GM18873 (cell line): Measurements from ENCODE around the gene CCDC137.

Source experiments
- ATAC-seq: cut with Tn5 transposase; IDR thresholded peaks from one replicate; pipeline ENCODE4 v1.9.1; 2021; ENCODE audit warnings: mild to moderate bottlenecking, moderate library complexity, moderate number of reproducible peaks; ENCODE audit not compliant: unreplicated experiment, low FRiP score

CCDC137 gene

GRCh38 chr17:81681672-81682071 is 15.1 kb downstream of the CCDC137 start:
- ATAC-seq = no peak

DNA sequence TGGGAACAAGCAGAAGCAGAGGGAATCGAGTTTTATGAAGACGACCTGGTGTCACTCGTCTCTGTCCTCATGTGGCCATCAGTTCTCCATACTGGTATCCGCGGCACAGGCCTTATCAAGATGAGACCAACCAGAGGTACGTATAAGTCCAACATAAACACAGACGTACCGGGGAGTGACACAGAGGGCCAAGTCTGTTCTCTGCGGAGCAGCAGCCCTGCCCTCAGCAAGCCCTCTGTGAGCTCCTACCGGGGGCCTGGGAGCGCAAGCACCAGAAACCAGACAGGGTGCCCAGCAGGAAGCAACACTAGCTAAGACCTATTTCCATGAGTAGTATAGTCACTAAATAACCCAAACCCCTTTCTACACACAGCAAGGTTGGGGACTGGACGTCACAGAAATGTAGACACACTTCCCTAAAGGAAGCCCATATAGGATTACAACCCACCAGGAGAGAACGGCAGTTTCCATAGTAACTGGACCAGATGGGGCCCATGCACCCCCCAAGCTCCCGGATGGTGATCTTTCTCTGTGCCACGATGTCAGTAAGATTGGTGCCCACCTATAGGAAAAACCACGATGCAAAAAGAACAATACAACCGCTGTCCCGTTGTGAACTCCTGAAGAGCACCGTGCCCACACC is 16.1 kb downstream of the CCDC137 start:
- no peak for ATAC-seq

DNA sequence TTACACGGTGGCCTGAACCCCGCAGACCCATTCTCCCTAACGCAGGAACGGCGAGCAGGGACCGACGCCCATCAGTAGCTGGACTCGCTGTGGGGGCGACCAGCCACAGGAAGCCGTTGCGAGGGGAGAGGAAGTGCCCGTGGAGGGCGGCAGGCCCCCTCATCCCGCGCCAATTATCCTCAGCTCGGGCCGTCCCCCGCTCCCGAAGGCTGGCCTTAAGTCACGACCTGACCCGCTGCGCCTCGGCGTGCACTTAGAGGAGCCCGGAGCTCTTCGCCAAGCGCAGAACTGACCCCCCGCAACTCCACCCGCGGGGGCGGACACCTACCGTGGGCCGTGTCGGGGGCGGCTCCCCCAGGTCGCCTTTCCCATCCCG is 16.7 kb downstream of the CCDC137 start:
- peak; percentile 6 for ATAC-seq

- peak; percentile 94 for ATAC-seq
These were observed 17.3 kb downstream of the CCDC137 start, which contains the start of the genes ARL16 and HGS for GRCh38 chr17:81683584-81684441. Gene ARL16, minus strand, starts transcription at chr17:81683797. Its CDS starts 44 bp downstream, at chr17:81683753. Gene HGS, plus strand, starts transcription at chr17:81684011. Its CDS starts 56 bp downstream, at chr17:81684067.

- ATAC-seq = no peak
These were observed 17.9 kb downstream of the CCDC137 start for GRCh38 chr17:81684442-81684911.

DNA sequence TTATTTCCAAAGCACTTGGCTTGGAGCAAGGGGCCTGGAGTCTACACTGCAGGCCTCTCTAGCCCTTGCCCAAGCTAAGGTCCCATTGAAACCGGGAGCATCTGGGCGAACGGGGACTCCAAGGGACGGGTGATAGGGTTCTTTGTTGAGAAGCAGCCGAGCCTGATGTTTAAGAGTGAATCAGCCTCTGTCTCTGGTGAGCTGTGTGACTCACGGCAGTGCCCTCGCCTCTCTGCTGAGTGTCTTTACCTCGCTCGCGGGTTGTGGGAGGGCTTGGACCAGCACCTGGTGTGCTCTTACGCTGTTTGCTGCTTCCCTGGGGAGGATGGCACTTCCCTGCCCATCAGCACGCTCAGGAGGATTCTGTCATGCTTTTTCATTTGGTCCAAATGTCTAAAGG is 18.6 kb downstream of the CCDC137 start:
- no peak for ATAC-seq

DNA sequence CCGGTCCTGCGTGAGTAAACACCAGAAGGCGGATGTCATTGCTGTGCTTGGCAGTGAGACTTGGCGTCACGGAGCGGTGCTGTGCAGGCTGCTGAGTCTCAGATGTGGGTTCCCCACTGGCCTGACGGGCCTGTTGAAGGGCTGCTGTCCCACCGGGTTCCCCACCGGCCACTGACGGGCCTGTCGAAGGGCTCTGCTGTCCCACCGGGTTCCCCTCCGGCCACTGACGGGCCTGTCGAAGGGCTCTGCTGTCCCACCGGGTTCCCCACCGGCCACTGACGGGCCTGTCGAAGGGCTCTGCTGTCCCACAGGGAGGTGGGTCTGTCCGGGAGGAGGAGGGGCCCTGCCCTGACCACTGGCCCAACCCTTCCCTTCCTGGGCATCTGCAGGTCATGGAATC is 20.1 kb downstream of the CCDC137 start:
- no peak for ATAC-seq

DNA sequence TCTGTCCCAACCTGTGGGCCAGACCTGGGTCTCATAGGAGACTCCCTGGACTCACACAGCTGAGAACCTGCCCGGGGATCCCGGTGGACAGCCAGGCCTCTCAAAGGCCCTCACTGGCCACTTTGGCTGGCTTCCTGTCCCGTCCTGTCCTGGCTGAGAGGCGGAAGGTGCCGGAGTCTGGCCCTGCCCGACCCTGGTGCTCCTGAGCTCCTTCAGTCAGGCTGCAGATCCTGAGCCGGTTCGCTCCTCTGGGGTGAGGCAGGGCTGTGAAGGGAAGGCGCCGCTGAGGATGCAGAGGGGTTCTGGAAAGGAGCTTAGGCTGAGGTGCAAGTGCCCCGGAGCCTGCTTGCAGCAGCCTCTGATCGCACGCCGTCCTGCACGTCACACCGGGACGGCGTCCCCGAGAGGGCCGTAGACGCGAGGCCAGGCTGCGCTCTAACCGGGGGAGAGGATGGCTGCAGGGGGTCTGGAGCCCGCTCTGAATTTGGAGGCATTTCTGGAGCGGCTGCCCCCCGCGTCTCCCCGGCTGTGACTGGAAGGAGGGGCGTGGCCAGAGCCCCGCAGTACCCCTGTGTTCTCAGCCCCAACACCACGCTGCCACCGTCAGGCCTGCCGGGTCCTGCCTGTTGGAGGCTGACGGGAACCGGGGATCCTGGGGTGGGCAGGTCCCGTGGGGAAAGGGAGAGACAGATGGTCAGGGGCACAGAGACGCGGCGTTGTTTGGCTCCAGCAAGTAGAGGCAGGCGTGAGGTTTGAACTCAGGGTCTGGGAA is 21.4 kb downstream of the CCDC137 start:
- ATAC-seq = no peak

- no peak for ATAC-seq
These were observed 22.1 kb downstream of the CCDC137 start for GRCh38 chr17:81688616-81689015.

GRCh38 chr17:81690066-81690465 is 23.5 kb downstream of the CCDC137 start:
- ATAC-seq = no peak

DNA sequence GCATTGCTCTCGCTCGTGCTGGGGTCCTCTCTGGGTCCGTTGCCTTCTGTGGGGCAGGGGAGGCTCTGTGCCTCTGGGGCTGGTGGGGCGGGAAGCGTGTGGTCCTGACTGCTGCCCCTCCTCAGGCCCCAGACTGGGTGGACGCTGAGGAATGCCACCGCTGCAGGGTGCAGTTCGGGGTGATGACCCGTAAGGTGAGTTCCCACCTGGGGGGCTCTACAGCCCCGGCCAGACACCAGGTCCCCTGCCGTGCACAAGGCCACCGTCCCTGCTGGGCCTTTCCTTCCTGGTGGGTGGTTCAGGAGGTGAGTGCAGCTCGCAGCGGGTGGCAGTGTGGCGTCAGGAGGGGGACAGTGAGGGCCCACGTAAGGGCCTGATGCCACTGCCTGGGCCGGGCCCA is 24.0 kb downstream of the CCDC137 start:
- no peak for ATAC-seq

- no peak for ATAC-seq
These were observed 24.7 kb downstream of the CCDC137 start for GRCh38 chr17:81691196-81691595.

GRCh38 chr17:81691608-81692007 is 25.1 kb downstream of the CCDC137 start:
- ATAC-seq = no peak

DNA sequence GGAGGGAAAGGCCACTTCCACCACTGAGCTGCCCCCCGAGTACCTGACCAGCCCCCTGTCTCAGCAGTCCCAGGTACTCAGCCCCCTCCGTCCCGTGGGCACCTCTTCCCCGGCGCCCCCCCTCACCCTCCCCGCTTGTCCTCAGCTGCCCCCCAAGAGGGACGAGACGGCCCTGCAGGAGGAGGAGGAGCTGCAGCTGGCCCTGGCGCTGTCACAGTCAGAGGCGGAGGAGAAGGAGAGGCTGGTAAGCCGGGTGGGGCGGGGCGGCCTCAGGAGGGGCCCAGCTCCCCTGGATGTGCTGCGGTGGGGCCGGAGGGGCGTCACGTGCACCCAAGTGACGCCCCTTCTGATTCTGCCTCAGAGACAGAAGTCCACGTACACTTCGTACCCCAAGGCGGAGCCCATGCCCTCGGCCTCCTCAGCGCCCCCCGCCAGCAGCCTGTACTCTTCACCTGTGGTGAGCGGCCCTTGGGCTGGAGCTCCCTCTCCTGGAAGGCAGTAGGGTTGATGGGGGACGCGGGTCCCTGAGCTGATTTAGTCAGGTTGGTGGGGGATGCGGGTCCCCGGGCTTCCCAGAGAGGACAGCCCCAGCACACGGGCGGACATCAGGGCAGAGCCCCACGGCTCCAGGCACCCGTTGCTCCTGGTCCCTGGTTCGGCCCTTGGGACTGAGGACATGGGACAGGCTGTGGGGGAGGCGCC is 27.1 kb downstream of the CCDC137 start:
- no peak for ATAC-seq

- no peak for ATAC-seq
These were observed 28.3 kb downstream of the CCDC137 start for GRCh38 chr17:81694810-81695209.

GRCh38 chr17:81695211-81695610 is 28.7 kb downstream of the CCDC137 start:
- no peak for ATAC-seq

- ATAC-seq = no peak
These were observed 29.3 kb downstream of the CCDC137 start for GRCh38 chr17:81695801-81696200.

DNA sequence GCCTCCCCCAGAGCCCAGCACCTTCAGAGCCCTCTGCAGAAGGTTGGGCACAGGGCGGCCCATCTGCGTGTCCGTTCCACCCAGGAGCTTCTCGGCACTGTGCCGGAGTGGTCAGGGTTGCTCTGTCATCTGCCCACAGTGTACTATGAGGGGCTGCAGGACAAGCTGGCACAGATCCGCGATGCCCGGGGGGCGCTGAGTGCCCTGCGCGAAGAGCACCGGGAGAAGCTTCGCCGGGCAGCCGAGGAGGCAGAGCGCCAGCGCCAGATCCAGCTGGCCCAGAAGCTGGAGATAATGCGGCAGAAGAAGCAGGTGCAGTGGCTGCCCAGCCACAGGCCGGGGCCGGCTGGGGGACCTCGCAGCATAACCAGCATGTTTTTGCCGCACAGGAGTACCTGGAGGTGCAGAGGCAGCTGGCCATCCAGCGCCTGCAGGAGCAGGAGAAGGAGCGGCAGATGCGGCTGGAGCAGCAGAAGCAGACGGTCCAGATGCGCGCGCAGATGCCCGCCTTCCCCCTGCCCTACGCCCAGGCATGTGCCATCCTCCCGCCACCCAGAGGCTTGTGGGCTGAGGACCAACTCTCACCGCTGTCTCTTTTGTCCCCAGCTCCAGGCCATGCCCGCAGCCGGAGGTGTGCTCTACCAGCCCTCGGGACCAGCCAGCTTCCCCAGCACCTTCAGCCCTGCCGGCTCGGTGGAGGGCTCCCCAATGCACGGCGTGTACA is 29.8 kb downstream of the CCDC137 start:
- no peak for ATAC-seq

DNA sequence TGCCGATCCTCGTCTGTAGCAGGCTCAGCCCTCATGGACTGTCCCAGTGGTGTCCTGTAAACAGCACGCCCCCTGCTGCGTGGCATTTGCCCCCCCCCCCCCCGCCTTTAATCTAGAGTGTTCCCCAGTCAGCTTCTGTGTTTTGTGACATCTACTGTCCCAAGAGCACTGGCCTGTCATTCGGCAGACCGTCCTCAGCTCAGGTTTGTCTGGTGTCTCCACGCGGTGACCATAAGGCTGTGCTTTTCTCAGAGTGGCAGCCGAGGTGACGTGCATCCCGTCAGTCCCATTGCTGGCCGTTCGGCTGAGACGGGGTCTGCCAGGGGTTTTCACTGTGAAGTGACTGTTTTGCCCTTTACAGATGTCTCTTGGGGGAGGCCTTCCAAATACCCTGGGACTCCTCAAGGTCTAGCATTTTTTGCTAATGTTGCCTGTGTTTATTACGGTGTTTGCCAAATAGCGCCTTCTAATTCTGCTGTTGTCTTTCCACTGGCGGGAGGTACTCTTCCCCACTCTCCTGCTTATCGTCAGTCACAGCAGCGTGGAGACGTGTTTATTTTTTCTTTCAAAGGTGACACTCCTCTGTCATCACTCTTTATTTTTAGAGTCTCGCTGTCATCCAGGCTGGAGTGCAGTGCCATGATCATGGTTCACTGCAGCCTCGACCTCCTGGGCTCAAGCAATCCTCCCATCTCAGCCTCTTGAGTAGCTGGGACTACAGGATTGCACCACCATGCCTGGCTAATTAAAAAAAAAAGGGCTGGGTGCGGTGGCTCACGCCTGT is 30.9 kb downstream of the CCDC137 start:
- ATAC-seq = no peak
